ENCODE results near the gene FUT7. TPM values are rescaled to one million over a fixed set of nuclear protein-coding genes. Genes with fewer than 3 reads are reported as not detected.

FUT7 gene
- total and polyA plus RNA-seq, 9 of the 15 experiments (the other 6 are each of a cell fraction or from before 2014, with no cell fraction given): not detected

GRCh38 chr9:137008312-137008711, 23.6 kb downstream of the FUT7 start:
- H4K20me1 ChIP-seq (replicated peaks; ENCODE audit: control insufficient read depth, insufficient read depth, low read length): no peaks in the 10 kb centered on the region
- in situ Hi-C loops (cut with MboI) (no loop called here), intact Hi-C loops (cut with micrococcal nuclease) (no loop called here)
- H3K9me3 ChIP-seq (replicated peaks; ENCODE audit: control insufficient read depth, insufficient read depth, low read depth, low read length): 0 out of 2 replicates have a peak, but pooled peaks cover 1% of the 10 kb centered on the region
- BruUV-seq (replicated peaks): no TSS peak
- FAIRE-seq: no peak
- WGBS (ENCODE audit: insufficient coverage, low coverage, missing lambda C conversion rate): 55% methylated on average over 6 of the region's 22 CpGs
- no peak for DNase-seq (ENCODE audit: extremely low read depth in 1 of 4, low spot score in 3 of 4)
- no peak overlapping the region for H2AFZ ChIP-seq (ENCODE audit: low read depth, low read length)
- no peaks in the 10 kb centered on the region for H3K27me3 ChIP-seq (ENCODE audit: control insufficient read depth in 2 of 2, insufficient read depth in 2 of 2, low read length in 2 of 2)
- H3K36me3 ChIP-seq (ENCODE audit: control insufficient read depth, insufficient read depth, low read length): no peaks in the 10 kb centered on the region
- H3K4me3 ChIP-seq: no peak overlapping the region
- H3K9me1 ChIP-seq (ENCODE audit: control insufficient read depth, insufficient read depth, low read length): no peaks in the 10 kb centered on the region
- no peak overlapping the region for H3K4me2 ChIP-seq (ENCODE audit: insufficient read depth, low read length)
- CTCF ChIA-PET (ENCODE audit: low intra/inter-chr PET ratio): no interaction called here
- no peak for ATAC-seq
- H3K27ac ChIP-seq (ENCODE audit: extremely low read depth, low read depth, low read length): no peak overlapping the region
- peaks cover 0 to 63% of the 10 kb centered on the region in 2 experiments; a peak in 2 of 5 replicates for H3K4me1 ChIP-seq (replicated peaks in 1 of 2; ENCODE audit: control insufficient read depth in 2 of 2, insufficient read depth in 2 of 2, low read length in 2 of 2)
- POLR2A ChIA-PET: interaction anchor here (1.4 kb wide), 1 partner anchor 16 kb away, joined by 4 read pairs; the partner anchor contains the start of gene PAXX
- no peak overlapping the region for H3K9ac ChIP-seq (ENCODE audit: insufficient read depth in 1 of 2, low read depth in 2 of 2, low read length in 2 of 2)
- H3K79me2 ChIP-seq (ENCODE audit: control insufficient read depth, insufficient read depth, low read length): no peaks in the 10 kb centered on the region
- TF ChIP-seq NCOA6 (IDR thresholded peaks at IDR 0.05) (no peak), ZFX (CRISPR knock-in tag; IDR thresholded peaks at IDR 0.05) (no peak), HDAC8 (tag; IDR thresholded peaks at IDR 0.05) (no peak), GABPB2 (CRISPR knock-in tag; conservative IDR thresholded peaks at IDR 0.05) (no peak), PTRF (tag; IDR thresholded peaks at IDR 0.05) (no peak), ZNF217 (CRISPR knock-in tag; IDR thresholded peaks at IDR 0.05) (no peak), KDM2B (CRISPR knock-in tag; IDR thresholded peaks at IDR 0.05) (no peak), PHF8 (IDR thresholded peaks at IDR 0.05; ENCODE audit: borderline replicate concordance, low read length) (no peak), CBX5 (IDR thresholded peaks at IDR 0.05; ENCODE audit: borderline replicate concordance, low read depth) (no peak), ZNF41 (CRISPR knock-in tag; conservative IDR thresholded peaks at IDR 0.05) (no peak), SMARCE1 (IDR thresholded peaks at IDR 0.05) (no peak), SNRNP70 (optimal IDR thresholded peaks at IDR 0.05; ENCODE audit: low read depth, low read length) (no peak), SMAD3 (CRISPR knock-in tag; conservative IDR thresholded peaks at IDR 0.05) (no peak), TSHZ1 (CRISPR knock-in tag; IDR thresholded peaks at IDR 0.05) (no peak)
- TF ChIP-seq, protein P1, sequence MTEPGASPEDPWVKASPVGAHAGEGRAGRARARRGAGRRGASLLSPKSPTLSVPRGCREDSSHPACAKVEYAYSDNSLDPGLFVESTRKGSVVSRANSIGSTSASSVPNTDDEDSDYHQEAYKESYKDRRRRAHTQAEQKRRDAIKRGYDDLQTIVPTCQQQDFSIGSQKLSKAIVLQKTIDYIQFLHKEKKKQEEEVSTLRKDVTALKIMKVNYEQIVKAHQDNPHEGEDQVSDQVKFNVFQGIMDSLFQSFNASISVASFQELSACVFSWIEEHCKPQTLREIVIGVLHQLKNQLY (CRISPR knock-in tag; conservative IDR thresholded peaks at IDR 0.05): no peak
- TF ChIP-seq, protein P2, sequence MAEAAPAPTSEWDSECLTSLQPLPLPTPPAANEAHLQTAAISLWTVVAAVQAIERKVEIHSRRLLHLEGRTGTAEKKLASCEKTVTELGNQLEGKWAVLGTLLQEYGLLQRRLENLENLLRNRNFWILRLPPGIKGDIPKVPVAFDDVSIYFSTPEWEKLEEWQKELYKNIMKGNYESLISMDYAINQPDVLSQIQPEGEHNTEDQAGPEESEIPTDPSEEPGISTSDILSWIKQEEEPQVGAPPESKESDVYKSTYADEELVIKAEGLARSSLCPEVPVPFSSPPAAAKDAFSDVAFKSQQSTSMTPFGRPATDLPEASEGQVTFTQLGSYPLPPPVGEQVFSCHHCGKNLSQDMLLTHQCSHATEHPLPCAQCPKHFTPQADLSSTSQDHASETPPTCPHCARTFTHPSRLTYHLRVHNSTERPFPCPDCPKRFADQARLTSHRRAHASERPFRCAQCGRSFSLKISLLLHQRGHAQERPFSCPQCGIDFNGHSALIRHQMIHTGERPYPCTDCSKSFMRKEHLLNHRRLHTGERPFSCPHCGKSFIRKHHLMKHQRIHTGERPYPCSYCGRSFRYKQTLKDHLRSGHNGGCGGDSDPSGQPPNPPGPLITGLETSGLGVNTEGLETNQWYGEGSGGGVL (CRISPR knock-in tag; IDR thresholded peaks at IDR 0.05): no peak
- TF ChIP-seq, protein P3, sequence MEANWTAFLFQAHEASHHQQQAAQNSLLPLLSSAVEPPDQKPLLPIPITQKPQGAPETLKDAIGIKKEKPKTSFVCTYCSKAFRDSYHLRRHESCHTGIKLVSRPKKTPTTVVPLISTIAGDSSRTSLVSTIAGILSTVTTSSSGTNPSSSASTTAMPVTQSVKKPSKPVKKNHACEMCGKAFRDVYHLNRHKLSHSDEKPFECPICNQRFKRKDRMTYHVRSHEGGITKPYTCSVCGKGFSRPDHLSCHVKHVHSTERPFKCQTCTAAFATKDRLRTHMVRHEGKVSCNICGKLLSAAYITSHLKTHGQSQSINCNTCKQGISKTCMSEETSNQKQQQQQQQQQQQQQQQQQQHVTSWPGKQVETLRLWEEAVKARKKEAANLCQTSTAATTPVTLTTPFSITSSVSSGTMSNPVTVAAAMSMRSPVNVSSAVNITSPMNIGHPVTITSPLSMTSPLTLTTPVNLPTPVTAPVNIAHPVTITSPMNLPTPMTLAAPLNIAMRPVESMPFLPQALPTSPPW (CRISPR knock-in tag; IDR thresholded peaks at IDR 0.05): no peak
